HL-60 (cell line): ENCODE results near the gene COQ8B.

ENCODE experiments used
- DNase-seq, 2 experiments: peaks; one replicate each; pipeline ENCODE4 v3.0.0-alpha.2; 2010 to 2020; ENCODE audit warnings: low read depth in 1 of 2, low spot score in 1 of 2
- H3K27ac ChIP-seq: fragments of 250-450 bp; sonication (Bioruptor Pico); replicated peaks from 2 replicates; pipeline ENCODE4 v1.5.1; 2020; ENCODE audit warnings: mild to moderate bottlenecking, moderate library complexity
- H3K27me3 ChIP-seq: fragments of 250-450 bp; sonication (Bioruptor Pico); 2 replicates; pipeline ENCODE4 v1.5.1; 2021; ENCODE audit warnings: mild to moderate bottlenecking, moderate library complexity; ENCODE audit not compliant: insufficient read depth, poor library complexity, severe bottlenecking
- H3K4me3 ChIP-seq: replicated peaks from 2 replicates; pipeline ENCODE4 v1.5.1; 2011; ENCODE audit warnings: mild to moderate bottlenecking, control low read depth, low read length; ENCODE audit not compliant: insufficient read depth
- CTCF ChIP-seq: IDR thresholded peaks from one replicate; pipeline ENCODE4 v1.5.1; 2011; ENCODE audit warnings: low read length, control low read depth, inconsistent platforms; ENCODE audit not compliant: insufficient read depth
- GABPA ChIP-seq: IDR thresholded peaks from 2 replicates; pipeline ENCODE4 v1.6.1; 2012; ENCODE audit warnings: low read depth
- POLR2AphosphoS5 ChIP-seq: IDR thresholded peaks from 2 replicates; pipeline ENCODE4 v1.6.1; 2012; ENCODE audit warnings: low read depth
- REST ChIP-seq: IDR thresholded peaks from 2 replicates; pipeline ENCODE4 v1.6.1; 2012; ENCODE audit warnings: low read depth; ENCODE audit not compliant: insufficient replicate concordance
- SPI1 ChIP-seq: IDR thresholded peaks from 2 replicates; pipeline ENCODE4 v1.6.1; 2012; ENCODE audit warnings: low read depth, mild to moderate bottlenecking, borderline replicate concordance

The COQ8B gene

GRCh38 chr19:40674291-40674690 is 42.4 kb downstream of the COQ8B start:
- Histone ChIP-seq H3K27me3 (no peaks in the 10 kb centered on the region), H3K4me3 (no peak overlapping the region), H3K27ac (no peak overlapping the region)
- TF ChIP-seq SPI1 (no peak), REST (no peak), POLR2AphosphoS5 (no peak), CTCF (no peak), GABPA (no peak)
- DNase-seq, result no peak

GRCh38 chr19:40673397-40673796 is 43.3 kb downstream of the COQ8B start:
- Histone ChIP-seq H3K4me3 (no peak overlapping the region), H3K27ac (no peak overlapping the region), H3K27me3 (no peaks in the 10 kb centered on the region)
- TF ChIP-seq REST, result no peak
- no peak for TF ChIP-seq CTCF
- no peak for TF ChIP-seq SPI1
- no peak for TF ChIP-seq GABPA
- no peak for TF ChIP-seq POLR2AphosphoS5
- DNase-seq, result no peak

GRCh38 chr19:40672573-40673299 is 44.0 kb downstream of the COQ8B start:
- Histone ChIP-seq H3K27me3 (no peaks in the 10 kb centered on the region), H3K4me3 (no peak overlapping the region), H3K27ac (no peak overlapping the region)
- no peak for DNase-seq
- TF ChIP-seq SPI1 (no peak), REST (no peak), CTCF (no peak), POLR2AphosphoS5 (no peak), GABPA (no peak)
